ENCODE measurements around the gene ACSS2.

The ACSS2 gene, protein sequence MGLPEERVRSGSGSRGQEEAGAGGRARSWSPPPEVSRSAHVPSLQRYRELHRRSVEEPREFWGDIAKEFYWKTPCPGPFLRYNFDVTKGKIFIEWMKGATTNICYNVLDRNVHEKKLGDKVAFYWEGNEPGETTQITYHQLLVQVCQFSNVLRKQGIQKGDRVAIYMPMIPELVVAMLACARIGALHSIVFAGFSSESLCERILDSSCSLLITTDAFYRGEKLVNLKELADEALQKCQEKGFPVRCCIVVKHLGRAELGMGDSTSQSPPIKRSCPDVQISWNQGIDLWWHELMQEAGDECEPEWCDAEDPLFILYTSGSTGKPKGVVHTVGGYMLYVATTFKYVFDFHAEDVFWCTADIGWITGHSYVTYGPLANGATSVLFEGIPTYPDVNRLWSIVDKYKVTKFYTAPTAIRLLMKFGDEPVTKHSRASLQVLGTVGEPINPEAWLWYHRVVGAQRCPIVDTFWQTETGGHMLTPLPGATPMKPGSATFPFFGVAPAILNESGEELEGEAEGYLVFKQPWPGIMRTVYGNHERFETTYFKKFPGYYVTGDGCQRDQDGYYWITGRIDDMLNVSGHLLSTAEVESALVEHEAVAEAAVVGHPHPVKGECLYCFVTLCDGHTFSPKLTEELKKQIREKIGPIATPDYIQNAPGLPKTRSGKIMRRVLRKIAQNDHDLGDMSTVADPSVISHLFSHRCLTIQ

DNA sequence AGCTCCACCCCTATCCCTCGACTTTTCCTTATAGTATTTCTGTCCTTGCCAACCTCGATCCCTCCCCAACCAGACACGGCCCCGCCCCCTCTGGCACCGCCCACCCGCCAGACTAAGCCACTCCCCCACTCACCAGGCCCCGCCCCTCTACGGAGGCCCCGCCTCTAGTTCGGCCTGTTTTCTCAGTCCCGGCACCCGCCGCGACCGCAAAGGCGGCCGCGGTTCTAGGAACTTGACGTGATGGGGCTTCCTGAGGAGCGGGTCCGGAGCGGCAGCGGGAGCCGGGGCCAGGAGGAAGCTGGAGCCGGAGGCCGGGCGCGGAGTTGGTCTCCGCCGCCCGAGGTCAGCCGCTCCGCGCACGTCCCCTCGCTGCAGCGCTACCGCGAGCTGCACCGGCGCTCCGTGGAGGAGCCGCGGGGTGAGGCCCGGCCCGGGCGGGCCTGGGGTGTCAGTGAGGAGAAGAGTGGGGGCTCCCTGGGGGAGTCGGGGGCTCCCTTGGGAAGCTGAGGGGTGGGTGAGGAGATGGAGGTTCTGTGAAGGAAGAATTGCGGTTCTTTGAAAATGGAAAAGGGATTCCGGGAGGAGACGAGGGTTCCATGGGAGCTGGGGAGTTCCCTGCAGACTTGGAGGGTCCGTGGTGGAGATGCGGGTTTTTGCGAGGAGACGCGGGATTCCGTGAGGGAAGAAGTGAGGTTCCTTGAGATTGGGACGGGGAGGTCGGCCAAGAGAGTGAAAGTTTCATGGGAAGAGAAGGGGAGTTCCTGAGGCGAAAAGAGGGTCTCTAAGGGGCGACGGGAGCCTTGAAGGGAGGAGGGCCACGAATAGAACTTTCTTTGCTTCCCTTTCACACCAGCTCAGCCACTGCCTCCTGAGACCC, at the start of gene ACSS2:
TSS of gene ACSS2 (plus strand) at position 207 of the 877 bp plus-strand sequence. CDS start at position 241, 34 bp downstream.
- no peak for DNase-seq

DNA sequence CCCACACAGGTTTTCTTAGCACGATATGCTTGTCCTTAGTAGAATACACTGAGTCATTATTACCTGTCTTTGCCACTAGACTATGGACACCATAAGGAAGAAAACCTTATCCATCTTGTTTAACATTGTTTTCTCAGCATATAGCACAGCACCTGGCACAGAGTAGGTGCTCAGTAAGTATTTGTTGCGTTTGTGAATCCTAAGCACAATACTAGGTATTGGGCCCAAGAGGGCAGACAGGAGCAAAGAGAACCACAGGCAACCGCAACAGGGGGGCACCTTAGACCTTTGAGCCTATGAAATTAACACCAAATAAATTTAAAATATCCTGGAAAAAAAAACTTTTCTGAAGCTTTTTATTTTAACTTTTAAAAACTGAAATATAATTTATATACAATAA, 47.2 kb upstream of the ACSS2 start:
- DNase-seq = no peak

DNA sequence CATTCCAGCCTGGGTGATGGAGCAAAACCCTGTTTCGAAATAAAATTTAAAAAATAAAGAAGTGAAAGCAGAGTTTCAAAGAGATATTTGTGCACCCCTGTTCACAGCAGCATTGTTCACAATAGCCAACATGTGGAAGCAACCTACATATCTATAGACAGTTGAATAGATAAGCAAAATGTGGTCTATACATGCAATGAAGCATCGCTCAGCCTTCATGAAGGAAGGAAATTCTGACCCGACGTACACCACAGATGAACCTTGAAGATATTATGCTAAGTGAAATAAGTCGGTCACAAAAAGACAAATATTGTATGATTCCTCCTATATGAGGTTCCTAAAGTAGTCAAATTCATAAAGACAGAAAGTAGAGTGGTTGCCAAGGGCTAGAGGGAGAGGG, 44.5 kb upstream of the ACSS2 start:
- DNase-seq = no peak

DNA sequence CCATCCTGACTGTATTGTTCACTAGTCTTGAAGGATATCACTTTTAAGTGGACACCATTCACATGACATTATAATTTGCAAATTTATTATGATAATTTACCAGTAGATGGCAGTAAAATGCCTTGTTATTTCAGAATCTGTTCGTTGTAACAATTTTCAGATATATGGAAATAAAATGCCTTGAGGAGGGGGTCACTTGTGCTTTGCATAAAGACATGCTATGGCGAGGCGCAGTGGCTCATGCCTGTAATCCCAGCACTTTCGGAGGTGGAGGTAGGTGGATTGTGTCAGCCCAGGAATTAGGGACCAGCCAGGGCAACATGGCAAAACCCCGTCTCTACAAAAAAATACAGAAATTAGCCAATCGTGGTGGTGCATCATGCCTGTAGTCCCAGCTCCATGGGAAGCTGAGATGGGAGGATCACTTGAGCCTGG, 41.9 kb upstream of the ACSS2 start:
- peak; percentile 28 for DNase-seq

DNA sequence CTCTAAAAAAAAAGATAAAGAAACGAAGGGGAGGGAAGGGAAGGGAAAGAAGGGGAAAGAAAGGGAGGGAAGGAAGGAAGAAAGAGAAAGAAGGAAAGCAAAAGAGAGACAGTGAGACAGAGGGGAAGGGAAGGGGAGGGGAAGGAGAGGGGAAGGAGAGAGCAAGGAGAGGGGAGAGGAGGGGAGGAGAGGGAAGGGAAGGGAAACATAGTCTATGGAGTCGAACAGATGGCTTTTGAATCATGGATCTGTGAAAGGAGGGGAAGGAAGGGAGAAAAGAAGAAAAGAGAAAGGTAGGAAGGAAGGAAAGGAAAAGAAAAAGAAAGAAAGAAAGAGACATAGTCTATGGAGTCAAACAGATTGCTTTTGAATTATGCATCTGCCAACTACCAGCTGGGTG, 34.3 kb upstream of the ACSS2 start:
- no peak for DNase-seq

DNA sequence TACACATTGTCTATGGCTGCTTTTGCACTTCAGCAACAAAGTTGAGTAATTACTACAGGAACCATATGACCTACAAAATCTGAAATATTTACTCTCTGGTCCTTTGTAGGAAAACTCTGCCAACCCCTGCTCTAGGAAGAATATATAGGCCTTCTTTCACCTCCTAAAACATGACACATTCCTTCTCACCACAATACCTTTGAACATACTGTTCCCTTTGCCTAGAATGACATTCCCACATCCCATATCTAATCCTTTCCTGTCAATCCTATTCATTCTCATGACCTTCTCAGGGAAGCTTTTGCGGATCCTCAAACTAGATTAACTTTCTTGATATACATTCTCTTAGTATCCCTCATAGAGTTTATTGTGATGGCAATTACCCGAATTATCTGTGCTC, 33.0 kb upstream of the ACSS2 start:
- no peak for DNase-seq

DNA sequence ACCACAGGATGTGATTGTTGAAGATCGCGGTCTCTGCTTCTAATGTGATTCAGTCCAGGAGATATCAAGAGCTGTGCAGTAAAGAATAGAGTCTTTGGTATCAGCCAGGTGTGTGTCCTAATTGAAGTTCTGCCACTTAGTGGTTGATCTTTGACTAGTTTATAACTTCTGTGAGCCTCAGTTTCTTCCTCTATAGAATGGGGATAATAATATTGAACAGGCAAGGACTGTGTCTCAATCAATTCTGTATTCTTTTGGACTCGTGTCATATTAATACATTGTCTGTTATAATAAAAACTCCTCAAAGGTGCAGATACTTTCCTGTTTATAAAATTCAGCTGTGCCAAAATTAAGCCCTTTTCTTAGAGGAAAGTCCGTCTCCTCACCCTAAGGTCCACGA, 27.8 kb upstream of the ACSS2 start:
- no peak for DNase-seq

DNA sequence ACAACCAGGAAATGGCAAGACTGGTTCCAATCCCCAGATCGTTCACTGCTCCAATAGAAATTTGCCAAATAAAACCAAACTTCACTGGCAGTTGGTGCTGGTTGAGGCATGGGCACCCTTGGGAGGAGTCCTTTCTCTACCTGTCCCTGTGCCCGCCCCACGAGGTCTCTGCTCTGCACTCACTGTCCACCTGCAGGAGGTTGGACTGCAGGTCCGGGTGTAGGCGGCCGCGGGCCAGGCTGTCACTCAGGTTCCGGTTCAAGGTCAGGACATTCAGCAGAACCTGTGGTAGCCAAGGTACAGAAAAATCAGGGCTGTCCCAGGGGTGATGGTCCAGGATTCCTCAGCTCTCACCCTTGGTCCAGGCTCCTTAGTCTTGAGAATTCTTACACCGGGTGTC, 26.6 kb upstream of the ACSS2 start:
- DNase-seq = no peak

DNA sequence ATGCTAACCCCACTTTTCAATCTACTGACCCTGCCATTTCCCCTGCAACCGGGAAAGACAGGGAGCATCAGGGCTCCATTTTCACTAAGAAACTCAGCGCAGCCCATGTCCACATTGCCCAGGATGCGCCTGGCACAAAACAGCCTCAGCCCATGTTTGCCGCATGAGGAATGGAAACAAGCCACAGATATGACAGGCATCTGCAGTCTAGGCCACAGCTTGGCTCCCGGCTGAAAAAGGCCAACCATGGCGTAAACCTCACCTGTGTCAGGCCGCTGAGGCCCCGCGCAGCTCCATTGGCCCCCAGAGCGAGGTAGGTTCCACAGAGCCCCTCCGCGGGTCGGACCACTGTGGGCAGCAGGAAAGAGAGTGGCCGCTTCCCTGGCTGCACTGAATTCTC, 25.4 kb upstream of the ACSS2 start:
- no peak for DNase-seq

DNA sequence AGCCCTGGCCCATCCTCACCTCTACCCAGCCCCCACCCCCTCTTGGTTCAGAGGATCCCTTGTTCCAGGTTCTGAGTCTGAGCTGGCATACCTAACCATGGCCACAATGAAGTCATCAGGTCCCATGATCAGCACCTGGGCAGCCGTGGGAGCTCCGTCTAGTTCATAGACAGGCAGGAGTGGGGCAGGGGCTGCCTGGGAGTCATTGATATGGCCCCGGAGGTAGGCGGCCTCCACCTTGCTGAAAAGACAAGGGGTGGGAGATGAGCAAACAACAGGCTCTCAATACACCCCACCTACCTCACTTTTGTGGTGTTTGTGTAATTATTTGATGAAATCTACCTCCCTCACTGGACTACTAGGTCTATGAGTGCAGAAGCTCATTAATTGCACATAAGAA, 24.1 kb upstream of the ACSS2 start:
- no peak for DNase-seq

DNA sequence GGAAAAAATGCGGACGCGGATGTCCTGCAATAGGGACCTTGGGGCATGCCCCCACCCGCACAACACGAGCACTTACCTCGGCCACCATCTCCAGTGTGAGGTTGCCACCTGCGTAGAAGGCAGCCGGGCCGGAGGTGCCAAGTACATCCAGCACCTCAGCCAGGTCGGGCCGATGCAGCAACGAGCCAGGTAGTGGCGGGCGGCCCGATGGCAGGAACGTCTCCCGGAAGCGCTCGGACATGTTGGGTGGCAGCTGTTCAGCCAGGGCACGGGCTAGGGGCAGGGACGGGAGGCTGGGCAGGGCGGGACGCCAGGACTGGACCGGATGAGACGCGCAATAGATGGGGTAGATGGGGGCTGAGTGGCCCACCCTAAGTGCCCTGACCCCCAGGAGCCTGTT, 17.0 kb upstream of the ACSS2 start:
- no peak for DNase-seq

DNA sequence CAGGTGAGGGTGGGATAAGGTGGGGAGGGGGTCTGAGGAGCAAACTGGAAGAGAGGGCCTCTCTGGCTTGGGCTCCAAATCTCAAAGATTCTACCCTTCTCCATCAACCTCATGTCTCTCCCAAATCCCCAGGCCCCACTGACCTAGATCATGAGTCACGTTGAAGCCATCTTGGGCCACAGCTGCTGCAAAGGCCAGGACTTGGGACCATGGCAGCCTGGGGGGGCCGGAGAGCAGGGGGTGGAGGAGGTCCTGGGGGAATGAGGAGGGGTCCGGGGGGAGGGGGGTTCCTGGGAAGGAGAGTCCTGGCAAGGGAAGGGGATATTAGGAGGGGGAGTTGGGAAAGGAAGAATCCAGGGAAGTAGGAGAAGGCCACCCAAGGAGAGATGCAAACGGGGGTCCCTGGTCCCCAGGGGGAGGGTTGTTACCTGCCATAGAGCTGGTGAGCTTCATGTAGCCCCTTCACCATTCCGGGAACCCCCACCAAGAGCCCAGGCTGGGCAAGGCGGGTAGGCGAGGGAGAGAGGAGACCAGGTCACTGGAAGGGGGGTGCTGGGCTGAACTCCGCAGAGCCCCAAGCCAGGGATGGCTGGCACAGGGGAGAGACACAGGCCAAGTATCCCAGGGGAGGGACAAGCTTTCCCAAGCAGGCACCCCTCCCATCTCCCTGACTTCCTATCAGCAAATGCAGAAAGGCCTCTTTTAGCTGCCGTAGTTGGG, 16.4 kb upstream of the ACSS2 start:
- no peak for DNase-seq

DNA sequence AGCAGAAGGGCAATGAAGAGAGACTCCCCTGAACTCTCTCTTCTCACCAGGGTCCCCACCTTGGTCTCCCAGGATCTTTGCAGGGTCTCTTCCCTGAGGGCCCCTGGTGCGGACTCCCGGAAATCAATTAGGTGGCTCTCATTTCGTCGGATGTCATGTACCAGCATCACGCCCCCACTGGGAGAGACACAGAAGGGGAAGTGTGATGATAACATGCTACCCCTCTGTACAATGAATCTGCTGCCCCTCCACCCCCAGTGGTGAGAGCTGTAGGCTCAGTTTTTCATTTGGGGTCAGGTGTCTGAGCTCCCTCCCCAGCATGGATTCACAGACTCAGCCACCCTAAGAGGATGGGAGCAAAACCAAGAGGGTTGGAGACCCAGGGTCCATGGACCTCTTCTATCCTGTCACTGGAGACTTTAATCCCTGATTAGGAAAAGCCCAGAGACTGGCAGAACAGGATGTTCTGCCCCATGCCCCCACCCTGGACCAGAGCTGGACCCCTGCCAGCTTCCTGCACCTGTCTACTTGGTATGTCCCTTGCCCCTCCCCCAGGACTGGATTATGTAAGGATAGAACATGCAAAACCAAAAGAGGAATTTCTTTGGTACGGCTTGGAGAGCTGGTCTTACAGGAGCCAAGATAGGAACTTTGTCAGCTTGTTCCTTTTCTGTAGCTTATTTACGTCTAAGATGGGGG, 14.9 kb upstream of the ACSS2 start:
- DNase-seq = no peak

DNA sequence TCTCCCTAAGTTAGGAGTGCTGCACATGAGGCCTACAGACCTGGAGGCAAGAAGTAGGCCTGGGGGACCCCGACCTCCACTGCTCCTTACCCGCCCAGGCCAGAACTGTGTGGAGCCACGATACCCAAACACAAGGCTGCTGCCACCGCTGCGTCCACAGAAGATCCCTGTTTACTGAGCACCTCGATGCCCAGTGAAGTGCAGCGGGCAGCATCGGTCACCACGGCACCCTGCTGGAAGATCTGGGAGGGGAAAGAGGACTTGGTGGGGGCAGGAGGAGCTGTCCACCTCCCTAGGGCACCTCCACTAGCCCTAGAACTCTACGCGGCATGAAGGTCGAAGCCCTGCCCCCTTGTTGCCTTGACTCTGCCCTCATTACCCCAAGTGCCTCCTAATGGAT, 13.7 kb upstream of the ACSS2 start:
- no peak for DNase-seq

DNA sequence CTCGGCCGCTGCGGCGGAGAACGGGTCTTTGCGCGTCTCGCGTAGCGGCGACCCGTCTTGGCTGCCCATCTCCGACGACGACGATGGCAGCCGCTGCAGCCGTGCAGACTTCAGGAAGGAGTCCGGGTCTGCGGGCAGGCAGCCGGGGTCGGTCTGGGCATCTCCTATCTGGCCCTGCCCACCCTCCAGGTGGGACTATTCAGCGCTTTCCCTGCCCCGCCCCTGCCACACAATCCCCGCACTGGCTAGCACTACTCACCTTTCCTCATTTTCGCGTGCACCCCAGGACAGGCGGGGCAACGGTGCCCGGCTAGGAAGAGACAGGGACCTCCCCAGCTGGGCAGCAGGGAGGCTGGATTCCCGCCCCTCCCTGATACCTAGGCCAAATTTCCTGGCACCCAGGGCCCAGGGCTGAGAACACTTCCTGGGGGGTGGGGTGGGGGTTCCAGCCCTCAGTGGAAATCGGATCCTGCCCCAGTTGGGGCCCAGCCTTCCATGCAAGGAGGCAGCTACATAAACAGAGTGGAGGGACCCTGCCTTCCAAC, 12.9 kb upstream of the ACSS2 start:
- no peak for DNase-seq

DNA sequence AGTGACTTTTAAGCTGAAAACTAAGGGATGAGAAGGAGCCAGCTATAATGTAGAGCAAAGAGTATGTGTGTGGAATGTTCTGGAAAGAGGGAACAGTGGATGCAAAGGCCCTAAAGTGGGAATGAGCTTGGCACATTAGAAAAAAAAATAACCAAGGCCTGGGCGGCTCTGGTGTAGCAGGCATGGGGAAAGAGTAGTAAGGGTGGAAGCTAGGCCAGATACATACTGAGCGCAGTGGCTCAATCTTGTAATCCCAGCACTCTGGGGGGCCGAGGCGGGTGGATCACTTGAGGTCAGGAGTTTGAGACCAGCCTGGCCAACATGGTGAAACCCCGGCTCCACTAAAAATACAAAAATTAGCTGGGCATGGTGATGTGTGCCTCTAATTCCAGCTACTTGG, 12.2 kb upstream of the ACSS2 start:
- DNase-seq = no peak

DNA sequence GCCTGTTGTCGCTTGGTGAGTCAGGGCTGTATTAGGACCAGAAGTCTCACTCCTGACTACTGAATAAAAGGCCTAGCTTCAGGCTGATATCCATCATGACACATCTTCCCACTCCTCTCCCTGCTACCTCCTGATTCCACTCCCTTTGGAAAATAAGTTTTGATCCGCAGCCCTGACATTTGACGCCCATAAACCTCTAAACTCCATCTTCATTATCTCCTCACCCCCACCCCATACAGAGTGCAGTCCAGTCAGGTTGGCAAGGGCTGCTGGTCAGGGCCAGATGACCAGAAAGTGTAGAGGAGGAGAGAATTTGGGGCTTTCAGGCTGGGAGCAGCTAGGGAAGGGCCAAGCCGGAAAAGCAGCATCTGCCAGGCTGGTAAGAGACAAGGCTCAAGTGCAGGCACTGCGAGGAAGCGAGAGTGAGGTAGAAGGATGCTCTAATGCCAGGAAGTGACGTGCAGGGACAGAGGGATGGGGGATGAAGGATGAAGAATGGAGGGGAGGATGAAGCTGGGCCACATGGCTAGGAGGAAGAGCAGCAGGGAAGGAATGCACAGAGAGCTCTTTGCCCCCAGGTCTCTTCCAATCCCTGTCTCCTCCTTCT, 5.0 kb upstream of the ACSS2 start:
- no peak for DNase-seq

DNA sequence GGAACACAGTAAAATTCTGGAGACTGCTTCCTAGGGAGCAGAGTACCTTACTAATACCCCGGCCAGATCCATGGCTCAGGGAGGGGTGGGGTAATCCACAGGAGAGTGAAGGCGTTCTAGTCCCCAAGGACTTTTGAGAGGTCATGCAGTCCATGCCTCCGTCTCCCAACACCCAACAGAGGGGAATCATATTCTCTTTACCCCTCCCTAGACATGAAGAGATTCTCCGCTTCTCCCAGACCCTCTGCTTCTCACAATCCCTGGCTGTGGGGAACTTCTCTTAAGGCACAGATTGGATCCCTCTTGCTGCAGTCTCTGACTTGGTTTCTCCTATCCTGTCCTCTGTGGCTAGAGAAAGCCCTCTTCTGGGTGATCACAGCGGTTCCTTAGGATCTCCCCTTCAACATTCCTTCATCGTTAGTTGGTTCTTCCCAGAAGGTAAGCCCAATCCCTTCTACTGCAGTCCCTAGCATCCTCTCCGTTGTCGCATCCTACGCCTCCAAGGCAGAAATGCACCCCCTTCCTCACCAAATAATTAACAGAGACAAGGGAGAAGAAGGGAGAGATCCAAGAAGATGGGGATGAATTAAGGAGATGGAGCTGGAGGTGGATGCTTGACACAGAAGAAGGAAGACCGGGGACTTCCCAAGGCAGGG, 4.3 kb upstream of the ACSS2 start:
- DNase-seq = no peak

DNA sequence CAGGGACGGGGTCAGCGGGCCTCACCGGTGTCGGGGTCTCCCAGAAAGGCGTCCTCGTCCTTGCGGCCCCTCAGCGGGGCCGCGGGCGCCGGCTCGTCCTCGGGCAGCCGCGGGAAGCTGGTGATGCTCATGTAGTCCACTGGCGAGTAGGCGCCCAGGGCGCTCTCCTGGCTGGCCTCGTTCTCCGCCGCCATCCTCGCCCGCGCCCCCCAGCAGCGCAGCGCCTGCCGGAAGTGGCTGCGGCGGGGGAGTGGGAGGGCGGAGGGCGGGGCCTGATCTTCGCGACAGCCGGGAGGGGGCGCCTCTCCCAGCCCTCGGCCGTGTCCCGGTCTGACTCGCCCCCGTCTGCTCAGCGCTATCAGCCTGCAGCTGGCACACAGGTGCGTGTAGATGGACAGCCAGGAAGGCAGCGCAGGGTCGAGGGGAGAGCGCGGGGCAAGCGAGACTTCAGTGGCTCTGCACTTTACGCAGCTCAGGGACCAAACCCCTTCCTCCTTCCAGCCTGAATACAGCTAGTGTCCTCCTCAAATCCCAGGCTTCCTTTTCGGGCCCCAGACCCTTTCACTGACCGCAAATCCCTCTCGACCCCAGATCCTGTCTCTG, 3.7 kb upstream of the ACSS2 start, which contains the start of gene GGT7:
TSS of gene GGT7 (minus strand) at position 235 of the 603 bp plus-strand sequence. CDS start at position 194, 41 bp downstream.
- peak; percentile 72 for DNase-seq

DNA sequence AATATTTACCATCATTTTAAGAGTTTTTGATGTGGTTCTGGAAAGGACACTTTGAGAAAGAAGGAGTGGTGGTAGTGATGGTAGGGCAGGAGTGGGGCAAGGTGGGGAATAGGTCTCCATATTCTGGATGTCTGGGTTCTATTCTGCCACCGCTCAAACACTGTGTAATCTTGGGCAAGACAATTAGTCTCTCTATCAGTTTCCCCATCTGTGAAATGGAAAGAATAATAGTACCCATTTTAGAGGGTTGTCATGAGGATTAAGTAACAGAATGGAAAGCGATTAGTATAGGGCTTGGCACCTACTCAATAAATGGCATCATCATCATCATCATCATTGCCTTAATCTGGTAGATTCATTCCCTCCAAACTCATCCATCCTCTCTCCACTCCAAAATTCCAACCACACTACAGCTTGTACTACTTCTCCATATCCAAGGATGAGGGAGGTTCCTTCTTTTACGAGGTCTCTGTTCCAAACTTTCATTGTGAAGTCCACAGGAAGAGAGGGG, 2.8 kb upstream of the ACSS2 start:
- no peak for DNase-seq

Data from NCI-H1436 (cell line).